ENCODE measurements around the gene HOXC4.

- TF ChIP-seq CTCF (IDR thresholded peaks at IDR 0.05) (no peak), POLR2AphosphoS5 (IDR thresholded peaks at IDR 0.05; ENCODE audit: insufficient read depth in 1 of 2, low read depth in 1 of 2) (no peak)
These were observed 3.2 kb upstream of the HOXC4 start for GRCh38 chr12:54050482-54050810.

All from vagina (tissue), 2 donors.